Amniotic stem cell (primary cell): ENCODE data around the gene MAEA.
"Not testable (repeated sequence)": the region's sequence is repeated elsewhere in the genome, so short reads cannot be mapped to it uniquely, and the experiment has no call there.

Source experiments
- DNase-seq: peaks from one replicate; lab custom pipeline; 2025; lab: John Stamatoyannopoulos, UW

Gene MAEA

DNA sequence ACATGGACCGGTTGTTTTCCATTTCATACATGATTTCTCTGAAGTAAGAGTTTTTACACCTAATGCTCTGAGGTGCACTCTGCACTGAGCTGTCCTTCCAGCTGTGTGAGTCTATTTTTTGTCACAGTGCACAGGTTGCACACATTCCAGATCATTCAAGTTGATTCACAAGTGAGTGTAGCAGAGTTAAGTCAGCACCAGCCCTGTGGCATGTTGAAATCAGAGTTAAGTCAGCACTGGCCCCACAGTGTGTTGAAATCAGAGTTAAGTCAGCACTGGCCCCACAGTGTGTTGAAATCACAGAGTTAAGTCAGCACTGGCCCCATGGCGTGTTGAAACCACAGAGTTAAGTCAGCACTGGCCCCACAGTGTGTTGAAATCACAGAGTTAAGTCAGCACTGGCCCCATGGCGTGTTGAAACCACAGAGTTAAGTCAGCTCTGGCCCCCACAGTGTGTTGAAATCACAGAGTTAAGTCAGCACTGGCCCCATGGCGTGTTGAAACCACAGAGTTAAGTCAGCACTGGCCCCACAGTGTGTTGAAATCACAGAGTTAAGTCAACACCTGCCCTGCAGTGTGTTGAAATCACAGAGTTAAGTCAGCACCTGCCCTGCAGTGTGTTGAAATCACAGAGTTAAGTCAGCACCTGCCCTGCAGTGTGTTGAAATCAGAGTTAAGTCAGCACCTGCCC is 45.6 kb downstream of the MAEA start:
- not testable (repeated sequence) for DNase-seq

DNA sequence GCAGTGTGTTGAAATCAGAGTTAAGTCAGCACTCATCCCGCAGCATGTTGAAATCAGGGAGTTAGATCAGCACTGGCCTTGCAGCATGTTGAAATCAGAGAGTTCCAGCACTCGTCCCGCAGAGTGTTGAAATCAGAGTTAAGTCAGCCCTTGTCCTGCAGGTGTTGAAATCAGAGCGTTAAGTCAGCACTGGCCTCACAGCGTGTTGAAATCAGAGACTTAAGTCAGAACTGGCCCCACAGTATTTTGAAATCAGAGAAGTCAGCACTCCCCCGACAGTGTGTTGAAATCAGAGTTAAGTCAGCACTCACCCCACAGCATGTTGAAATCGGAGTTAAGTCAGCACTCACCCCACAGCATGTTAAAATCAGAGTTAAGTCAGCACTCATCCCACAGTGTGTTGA is 46.4 kb downstream of the MAEA start:
- no peak for DNase-seq

DNA sequence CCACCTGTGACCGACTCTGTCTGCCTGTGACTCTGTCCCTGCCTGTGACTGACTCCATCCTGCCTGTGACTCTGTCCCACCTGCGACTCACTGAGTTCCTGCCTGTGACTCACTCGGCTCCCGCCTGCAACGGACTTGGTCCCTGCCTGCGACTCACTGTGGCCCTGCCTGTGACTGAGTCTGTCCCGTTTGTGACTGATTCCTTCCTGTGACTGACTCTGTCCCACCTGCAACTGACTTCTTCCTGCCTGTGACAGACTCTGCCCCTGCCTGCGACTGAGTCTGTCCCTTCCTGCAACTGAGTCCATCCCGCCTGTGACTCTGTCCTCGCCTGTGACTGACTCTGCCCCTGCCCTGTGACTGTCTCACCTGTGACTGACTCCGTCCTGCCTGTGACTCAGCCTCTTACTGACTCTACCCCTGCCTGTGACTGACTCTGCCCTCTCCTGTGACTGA is 47.7 kb downstream of the MAEA start:
- no peak for DNase-seq

DNA sequence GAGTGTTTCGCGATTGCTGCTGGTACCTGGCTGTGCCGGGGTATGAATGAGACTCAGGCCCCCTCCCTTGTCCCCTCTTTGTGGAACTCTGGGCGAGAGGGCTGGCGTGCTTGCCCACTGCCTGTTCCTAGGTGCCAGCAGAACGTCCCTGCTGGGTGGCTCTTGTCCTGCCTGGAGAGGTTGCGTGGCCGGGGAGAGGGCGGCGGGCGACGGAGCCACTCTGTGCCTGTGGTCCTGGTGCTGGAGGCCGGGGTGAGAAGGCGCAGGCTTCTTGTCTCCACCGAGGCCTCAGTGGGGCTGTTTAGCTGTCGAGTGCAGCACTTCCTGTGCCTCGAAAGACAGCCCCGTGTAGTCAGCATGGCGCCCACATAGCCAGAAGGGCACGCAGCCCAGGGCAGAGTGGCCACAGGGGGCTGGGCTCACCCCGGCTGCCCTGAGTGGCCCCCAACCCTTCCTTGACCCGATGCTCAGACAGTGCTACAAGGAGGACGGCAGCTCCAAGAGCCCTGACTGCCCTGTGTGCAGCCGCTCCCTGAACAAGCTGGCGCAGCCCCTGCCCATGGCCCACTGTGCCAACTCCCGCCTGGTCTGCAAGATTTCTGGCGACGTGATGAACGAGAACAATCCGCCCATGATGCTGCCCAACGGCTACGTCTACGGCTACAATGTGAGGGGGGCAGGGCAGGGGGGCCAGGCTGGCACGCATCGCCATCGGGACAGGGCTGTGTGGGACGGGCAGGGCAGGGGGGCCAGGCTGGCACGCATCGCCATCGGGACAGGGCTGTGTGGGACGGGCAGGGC is 48.5 kb downstream of the MAEA start:
- no peak for DNase-seq

DNA sequence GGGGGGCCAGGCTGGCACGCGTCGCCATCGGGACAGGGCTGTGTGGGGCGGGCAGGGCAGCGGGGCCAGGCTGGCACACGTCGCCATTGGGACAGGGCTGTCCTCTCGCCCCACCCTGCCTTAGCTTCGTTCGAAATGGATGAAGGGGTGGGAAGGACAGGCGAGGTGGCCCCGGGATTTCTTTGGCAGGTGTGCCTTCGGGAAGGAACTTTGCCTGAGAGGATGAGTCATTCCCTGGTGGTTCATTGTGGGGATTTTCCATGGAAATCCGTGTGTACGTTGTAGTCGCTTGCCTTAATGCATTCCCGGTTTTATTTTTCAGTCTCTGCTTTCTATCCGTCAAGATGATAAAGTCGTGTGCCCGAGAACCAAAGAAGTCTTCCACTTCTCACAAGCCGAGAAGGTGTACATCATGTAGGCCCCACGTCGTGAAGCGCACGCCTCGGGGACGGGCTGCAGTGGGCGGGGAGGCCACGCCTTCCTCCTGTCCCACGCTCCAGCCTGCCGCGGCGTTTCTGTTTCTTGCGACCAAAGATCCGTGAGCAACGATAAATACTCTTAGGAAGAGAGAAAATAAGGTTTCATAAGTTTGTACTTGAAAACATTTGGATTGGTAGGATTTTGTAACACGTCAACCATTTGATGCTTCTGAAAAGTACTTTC is 49.2 kb downstream of the MAEA start:
- DNase-seq: no peak

DNA sequence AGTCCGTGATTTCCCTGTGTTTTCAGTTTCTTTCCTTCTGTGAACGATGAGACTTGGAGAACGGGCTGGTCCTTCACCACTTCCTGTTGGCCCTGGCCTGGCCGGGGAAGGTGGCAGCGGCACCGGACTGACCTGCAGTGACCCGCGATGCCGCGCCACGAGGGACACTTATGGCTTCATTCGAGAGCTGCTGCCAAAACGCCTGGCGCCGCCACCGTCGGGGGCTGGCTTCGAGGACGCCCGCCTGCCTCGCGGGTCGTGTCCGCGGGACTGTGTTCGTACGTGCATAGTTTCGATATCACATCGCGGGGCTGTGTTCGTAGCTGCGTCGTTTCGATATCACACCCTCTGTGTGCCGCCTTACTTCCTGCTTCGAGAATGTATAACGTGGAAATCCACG is 49.8 kb downstream of the MAEA start:
- no peak for DNase-seq

DNA sequence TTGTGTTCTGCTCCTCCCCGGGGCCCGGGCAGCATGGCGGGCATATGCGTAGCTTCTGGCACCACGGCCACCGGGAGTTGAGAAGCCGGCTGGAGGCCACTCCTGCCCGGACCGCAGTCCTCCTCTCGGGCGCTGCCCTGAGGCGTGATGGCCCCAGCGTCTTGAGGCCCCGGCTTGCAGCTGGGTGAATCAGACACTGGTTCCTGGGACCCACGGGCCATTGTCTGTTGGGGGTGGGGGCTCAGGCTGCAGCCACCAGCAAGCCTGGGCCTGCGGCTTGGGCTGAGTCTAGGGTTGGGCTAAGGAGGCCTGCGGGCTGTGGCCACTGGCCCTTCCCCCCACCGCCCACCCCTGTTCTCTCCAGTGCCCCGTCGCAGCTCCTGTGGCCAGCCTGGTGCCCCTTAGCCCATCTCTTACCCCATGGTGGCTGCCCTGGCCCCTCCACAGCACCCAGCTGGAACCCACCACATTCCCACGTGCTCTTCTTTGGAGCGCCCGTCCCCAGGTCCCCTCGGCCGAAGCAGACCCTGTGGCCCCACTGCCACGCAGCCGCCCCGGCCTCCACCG is 50.6 kb downstream of the MAEA start:
- no peak for DNase-seq

DNA sequence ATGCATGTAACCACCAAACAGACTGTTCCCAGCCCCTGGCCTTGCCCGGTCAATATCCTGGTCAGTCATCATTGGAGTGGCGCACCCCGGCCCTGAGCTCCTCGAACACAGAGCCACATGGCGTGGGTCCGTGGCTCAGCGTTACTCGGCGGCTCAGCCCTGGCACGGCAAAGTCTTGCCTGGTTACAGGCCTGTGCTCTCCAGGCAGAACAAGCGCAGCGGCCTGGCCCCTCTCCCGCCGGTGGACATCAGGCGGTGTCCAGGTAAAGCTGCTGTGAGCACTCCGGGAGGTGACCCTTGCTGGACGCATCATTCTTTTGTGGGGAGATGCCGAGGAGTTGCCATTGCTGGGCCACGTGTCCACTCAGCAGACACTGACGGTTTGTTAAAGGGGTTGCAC is 51.2 kb downstream of the MAEA start:
- no peak for DNase-seq

DNA sequence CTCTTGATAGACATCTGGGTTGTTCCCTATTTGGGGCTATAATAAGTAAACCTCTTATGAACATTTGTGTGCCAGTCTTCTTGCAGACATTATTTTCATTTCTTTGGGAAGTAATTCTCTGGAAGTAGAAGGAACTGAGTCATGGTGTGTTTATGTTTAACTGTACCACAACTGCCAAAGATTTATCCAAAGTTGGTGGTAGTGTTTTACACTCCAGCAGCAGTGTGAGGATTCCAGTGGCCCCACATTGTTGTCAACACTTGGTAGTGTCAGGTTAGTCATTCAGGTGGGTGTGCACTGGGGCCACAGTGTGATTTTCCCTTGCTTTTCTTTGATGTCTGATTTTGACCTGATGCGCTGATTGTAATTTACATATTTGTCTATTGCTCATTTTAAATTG is 52.3 kb downstream of the MAEA start:
- DNase-seq: no peak

DNA sequence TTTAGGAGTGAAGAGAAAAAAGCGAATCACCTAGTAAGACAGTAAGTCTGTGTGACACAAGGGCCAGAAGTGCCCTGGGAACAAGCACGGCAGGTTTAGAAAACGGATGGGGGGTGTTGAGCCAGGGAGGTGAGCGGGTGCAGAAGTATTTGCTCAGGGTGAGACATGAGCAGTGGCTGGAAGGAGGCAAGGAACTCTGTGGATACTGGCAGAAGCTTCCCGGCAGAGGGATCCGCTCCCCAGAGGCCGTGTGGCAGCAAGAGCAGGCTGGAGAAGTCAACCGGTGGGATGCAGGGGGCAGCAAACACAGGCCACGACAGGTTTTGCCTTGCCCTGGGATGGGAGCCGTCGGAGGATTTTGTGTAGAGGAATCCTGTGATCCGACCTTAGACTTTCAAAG is 55.0 kb downstream of the MAEA start:
- no peak for DNase-seq

DNA sequence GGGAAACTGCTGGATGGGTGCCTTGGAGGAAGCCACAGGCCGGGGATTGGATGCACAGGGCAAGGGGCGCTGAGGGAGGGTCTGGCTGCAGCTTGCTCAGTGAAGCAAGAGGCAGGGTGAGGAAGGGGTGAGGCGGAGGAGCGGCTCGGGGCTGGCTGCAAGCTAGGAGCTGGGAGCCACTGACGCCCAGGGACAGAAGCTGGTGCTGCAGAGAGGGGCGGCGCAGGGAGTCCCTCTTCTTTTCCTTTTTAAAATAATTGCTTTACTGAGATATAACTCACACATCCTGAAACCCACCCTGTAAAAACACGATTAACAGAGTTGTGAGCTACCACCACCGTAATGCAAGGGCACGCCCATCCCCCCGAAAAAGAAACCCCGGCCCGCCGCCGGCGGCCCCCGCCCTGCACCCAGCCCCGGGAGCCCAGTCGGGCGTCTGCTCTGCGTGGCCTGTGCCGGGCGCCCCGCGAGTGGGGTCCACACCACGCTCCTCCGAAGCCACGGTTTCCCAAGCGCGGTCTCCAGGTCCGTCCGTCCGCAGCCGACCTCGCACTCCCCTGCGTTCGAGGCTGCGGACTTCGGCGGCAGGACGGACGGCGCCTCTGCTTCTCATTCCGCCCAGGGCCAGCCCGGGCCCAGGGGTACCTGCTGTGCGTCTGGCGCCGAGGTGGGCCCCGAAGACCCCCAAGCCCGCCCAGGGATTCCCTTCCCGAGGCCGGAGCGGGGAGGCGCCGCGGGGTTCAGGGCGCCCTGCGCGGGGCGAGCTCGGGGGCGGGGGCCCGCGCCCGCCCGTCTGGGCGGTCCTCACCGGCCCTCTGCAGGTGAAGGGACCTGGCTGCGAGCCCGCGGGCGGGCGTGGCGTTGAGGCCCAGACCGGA is 56.5 kb downstream of the MAEA start:
- DNase-seq: no peak

DNA sequence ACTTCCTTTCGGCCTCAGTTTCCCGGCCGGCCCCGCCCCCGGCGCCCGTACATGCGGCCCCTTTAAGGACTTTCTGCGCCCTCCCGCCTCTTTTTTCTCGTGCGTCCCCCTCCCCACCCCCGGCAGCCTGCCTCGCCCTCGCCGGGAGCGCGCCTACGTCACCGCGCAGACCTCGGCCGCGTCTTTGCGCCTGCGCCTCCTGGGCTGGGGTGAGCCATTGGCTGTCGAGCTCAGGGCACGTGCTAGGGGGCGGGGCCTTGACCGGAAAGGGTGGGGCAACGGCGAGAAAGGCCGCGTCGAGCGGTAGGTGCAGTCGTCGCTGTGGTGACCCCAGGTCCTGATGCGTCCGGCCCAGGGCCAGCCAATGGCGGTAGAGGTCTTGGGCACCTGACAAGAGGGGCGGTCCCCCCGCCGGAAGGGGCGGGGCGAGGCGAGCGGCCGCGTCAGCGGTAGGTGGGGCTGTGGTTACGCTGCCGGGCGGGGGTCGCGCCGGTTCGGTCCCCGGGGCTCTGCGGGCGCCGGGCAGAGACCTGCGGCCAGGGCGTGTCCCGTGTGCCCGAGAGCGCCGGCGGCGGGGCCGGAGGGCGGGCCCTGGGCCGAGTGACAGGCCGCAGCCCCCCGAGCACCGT is 57.2 kb downstream of the MAEA start, which contains the start of gene UVSSA:
Gene UVSSA (plus strand): TSS at position 428 of the 629 bp plus-strand sequence. CDS start 884 bp downstream, outside the sequence.
- peak; percentile 96 for DNase-seq

DNA sequence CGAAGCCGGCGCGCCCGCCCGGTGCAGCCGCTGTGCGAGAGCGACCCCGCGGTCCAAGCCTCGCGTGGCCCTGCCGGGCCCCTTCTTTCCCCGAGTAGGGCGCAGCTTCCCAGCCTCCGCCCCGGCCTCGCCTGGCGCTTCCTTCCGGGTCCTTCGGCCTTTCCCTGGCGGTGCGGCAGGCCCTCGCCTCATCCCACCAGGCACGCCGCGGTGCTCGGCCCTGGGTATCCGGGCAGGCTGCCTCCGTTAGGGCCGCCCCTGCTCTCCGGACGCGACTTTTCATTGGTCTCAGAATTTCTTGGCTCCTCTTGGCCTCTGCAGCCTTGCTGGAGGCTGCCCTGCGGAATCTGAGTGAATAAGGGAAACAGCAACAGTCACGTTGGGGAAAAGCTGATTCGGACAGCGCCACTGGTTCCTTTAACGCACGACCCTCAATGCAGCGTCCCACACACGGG is 57.7 kb downstream of the MAEA start:
- no peak for DNase-seq

DNA sequence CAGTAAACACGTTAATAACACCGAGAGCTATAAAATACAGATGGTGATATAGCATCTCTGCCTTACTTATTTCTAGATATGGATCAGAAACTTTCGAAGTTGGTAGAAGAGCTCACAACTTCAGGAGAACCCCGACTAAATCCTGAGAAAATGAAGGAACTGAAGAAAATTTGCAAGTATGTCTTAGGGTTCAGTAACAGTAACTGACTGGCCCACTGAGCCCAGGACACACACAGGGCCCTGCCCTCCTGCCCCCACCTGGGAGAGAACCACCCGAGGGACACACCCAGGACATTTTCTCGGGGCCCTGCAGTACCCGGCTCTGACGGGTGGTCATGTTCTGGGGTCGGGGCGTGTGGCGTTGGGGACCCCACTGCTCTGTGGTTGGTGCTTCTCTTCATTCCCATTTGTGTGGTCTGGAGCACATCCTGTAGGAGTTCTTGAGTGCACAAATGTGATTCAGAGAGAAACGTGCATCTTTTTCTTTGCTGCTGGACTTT is 58.4 kb downstream of the MAEA start:
- no peak for DNase-seq

DNA sequence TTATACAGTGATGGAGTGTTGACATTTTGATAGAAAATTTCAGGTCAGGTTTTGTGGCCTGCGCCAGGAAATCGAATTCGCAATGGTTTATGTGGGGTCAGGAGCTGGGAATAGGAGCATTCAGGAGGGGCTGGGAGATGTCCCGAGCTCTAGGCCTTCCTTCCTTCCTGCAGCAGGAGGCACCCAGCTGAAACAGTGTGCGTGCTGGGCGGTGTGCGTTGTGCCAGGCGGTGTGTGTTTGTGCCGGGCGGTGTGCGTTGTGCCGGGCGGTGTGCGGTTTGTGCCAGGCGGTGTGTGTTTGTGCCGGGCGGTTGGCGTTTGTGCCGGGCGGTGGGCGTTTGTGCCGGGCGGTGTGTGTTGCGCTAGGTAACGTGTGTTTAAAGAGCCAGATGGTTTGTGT is 59.1 kb downstream of the MAEA start:
- no peak for DNase-seq

DNA sequence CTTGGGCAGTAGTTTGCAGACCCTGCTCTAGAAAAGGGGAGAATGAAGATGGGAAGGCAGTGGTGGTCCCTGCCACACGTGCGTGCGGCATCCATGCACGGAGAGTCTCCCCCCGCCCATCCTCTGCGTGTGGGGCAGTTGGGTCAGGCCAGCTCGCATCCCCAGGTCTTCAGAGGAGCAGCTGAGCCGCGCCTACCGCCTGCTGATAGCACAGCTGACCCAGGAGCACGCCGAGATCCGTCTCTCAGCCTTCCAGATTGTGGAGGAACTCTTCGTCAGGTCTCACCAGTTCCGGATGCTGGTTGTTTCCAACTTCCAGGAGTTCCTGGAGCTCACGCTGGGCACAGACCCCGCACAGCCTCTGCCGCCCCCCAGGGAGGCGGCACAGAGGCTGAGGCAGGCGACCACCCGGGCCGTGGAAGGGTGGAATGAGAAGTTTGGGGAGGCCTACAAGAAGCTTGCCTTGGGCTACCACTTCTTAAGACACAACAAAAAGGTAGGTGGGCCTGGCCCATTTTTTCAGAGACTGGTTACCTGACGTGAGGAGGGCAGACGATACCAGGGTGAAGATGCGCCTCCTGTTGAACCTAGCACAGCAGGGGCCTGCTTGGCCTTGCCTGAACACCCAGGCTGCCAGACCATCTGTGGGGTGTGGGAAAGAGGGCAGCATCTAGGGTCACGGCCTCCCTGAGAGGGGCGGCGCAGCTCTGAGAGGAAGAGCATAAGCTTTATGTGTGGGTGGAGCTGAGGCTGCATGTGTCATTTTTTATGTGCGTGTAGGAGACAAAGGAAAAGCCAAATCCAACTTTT is 59.9 kb downstream of the MAEA start:
- DNase-seq: no peak

DNA sequence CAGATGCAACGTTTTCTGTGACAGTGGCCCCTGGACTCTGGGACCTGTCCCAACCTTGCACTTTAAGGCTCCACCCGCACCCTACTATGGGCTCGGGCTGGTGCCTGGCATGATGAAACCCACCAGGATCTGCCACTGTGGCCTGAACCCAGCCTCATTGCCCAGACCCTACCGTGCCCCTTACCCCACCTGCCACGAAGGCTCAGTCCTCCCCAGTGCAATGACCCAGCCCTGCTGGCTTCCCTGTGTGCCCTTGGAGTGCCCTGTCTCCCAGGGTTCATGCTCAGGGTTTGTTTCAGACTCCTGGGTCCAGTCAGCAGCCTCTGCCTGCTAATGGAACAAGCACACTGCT is 60.5 kb downstream of the MAEA start:
- no peak for DNase-seq

DNA sequence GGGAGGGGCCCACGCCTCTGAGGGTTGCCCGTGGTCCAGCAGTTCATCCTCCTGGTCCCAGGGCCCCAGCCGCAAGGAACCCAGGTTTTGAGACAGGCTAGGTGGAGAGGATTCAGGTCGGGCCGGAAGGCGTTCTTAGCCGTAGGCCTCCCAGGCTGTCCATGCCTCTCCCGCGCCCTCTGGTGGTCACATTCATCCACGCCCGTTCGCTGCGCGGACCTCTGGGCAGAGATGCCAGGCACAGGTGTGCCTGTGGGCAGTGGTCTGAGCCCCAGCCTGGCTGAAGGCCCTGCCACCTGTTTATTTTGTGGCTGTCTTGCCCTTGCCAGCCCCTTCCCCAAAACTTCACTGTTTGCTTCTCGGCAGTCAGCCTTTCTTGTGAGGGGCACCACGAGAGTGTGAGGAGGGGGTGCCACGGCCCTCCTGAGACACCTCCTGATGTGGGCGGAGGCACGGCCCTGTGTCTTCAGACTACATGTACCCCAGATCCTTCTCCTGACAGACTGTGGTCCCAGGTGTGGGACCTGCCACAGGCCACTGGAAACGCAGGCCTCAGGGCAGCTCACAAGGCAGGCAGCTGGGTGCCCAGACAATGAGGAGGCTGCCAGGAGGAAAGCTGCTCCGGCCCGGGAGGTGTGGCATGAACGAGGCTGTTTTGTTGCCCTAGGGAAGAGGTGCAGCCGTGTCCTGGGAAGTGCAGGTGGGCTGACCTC is 62.3 kb downstream of the MAEA start:
- peak; percentile 56 for DNase-seq

DNA sequence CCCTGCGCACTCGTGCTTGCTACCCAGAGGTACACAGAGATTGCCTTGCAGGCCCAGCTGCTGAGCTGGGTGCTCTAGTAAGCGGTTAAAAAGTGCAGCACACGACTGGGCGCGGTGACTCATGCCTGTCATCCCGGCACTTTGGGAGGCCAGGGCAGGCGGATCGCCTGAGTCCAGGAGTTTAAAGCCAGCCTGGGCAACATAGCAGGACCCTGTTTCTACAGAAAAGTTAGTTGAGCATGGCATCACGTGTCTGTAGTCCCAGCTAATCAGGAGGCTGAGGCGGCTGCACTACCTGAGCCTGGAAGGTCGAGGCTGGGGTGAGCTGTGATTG is 62.8 kb downstream of the MAEA start:
- no peak for DNase-seq
